ENCODE results near the gene NMRK1.

The NMRK1 gene

GRCh38 chr9:75087824-75088645 is at the start of gene NMRK1, which contains the start of gene OSTF1:
Gene NMRK1 (minus strand): TSS chr9:75088155. CDS start chr9:75083115, 5,040 bp downstream.
Gene OSTF1 (plus strand): TSS chr9:75088514. CDS start chr9:75088693, 179 bp downstream.
- no peaks in the 10 kb centered on the region for H3K9me3 ChIP-seq (ENCODE audit: control insufficient read depth, insufficient read depth, low read length)
- no peaks in the 10 kb centered on the region for H3K27me3 ChIP-seq (ENCODE audit: control insufficient read depth, insufficient read depth, low read length)
- DNase-seq (ENCODE audit: low read depth, low spot score) = peak; percentile 83
- peak within 1 kb of the TSS; percentile 71 for H3K4me3 ChIP-seq (ENCODE audit: low read length)
- WGBS (ENCODE audit: insufficient coverage, insufficient read length) = no CpG with 5 or more reads among the region's 93 CpGs
- H3K36me3 ChIP-seq (ENCODE audit: control insufficient read depth, insufficient read depth, low read length) = no peaks in the 10 kb centered on the region
- peaks cover 2% of the 10 kb centered on the region; the same call in 1 of the 2 replicates for H3K4me1 ChIP-seq (ENCODE audit: control insufficient read depth, insufficient read depth, low read length)
- no peak within 1 kb of the TSS for H3K27ac ChIP-seq (ENCODE audit: low read length)

- no peaks in the 10 kb centered on the region for H3K4me1 ChIP-seq (ENCODE audit: control insufficient read depth, insufficient read depth, low read length)
- H3K27me3 ChIP-seq (ENCODE audit: control insufficient read depth, insufficient read depth, low read length) = no peaks in the 10 kb centered on the region
- no peaks in the 10 kb centered on the region for H3K9me3 ChIP-seq (ENCODE audit: control insufficient read depth, insufficient read depth, low read length)
- DNase-seq (ENCODE audit: low read depth, low spot score) = no peak
- H3K36me3 ChIP-seq (ENCODE audit: control insufficient read depth, insufficient read depth, low read length) = no peaks in the 10 kb centered on the region
- no peak overlapping the region for H3K4me3 ChIP-seq (ENCODE audit: low read length)
- H3K27ac ChIP-seq (ENCODE audit: low read length) = no peak overlapping the region
- WGBS (ENCODE audit: insufficient coverage, insufficient read length) = no CpG with 5 or more reads among the region's 2 CpGs
Observed at GRCh38 chr9:75134495-75134894, 46.5 kb upstream of the NMRK1 start.

GRCh38 chr9:75133396-75133795 is 45.4 kb upstream of the NMRK1 start:
- Histone ChIP-seq H3K27me3 (ENCODE audit: control insufficient read depth, insufficient read depth, low read length) (no peaks in the 10 kb centered on the region), H3K4me3 (ENCODE audit: low read length) (no peak overlapping the region), H3K27ac (ENCODE audit: low read length) (no peak overlapping the region), H3K4me1 (ENCODE audit: control insufficient read depth, insufficient read depth, low read length) (no peaks in the 10 kb centered on the region), H3K9me3 (ENCODE audit: control insufficient read depth, insufficient read depth, low read length) (no peaks in the 10 kb centered on the region), H3K36me3 (ENCODE audit: control insufficient read depth, insufficient read depth, low read length) (no peaks in the 10 kb centered on the region)
- WGBS (ENCODE audit: insufficient coverage, insufficient read length) = no CpG with 5 or more reads among the region's 3 CpGs
- DNase-seq (ENCODE audit: low read depth, low spot score) = no peak

- Histone ChIP-seq H3K9me3 (ENCODE audit: control insufficient read depth, insufficient read depth, low read length) (no peaks in the 10 kb centered on the region), H3K27ac (ENCODE audit: low read length) (no peak overlapping the region), H3K4me1 (ENCODE audit: control insufficient read depth, insufficient read depth, low read length) (no peaks in the 10 kb centered on the region), H3K4me3 (ENCODE audit: low read length) (no peak overlapping the region), H3K36me3 (ENCODE audit: control insufficient read depth, insufficient read depth, low read length) (no peaks in the 10 kb centered on the region), H3K27me3 (ENCODE audit: control insufficient read depth, insufficient read depth, low read length) (no peaks in the 10 kb centered on the region)
- no CpG with 5 or more reads among the region's 4 CpGs for WGBS (ENCODE audit: insufficient coverage, insufficient read length)
- no peak for DNase-seq (ENCODE audit: low read depth, low spot score)
Observed at GRCh38 chr9:75132244-75132643, 44.3 kb upstream of the NMRK1 start.

GRCh38 chr9:75131700-75132099 is 43.7 kb upstream of the NMRK1 start:
- no CpG with 5 or more reads among the region's 3 CpGs for WGBS (ENCODE audit: insufficient coverage, insufficient read length)

GRCh38 chr9:75130621-75131230 is 42.8 kb upstream of the NMRK1 start:
- no peak for DNase-seq (ENCODE audit: low read depth, low spot score)
- no peak overlapping the region for H3K27ac ChIP-seq (ENCODE audit: low read length)
- no peaks in the 10 kb centered on the region for H3K4me1 ChIP-seq (ENCODE audit: control insufficient read depth, insufficient read depth, low read length)
- no CpG with 5 or more reads among the region's 5 CpGs for WGBS (ENCODE audit: insufficient coverage, insufficient read length)
- no peaks in the 10 kb centered on the region for H3K9me3 ChIP-seq (ENCODE audit: control insufficient read depth, insufficient read depth, low read length)
- H3K4me3 ChIP-seq (ENCODE audit: low read length) = no peak overlapping the region
- no peaks in the 10 kb centered on the region for H3K27me3 ChIP-seq (ENCODE audit: control insufficient read depth, insufficient read depth, low read length)
- H3K36me3 ChIP-seq (ENCODE audit: control insufficient read depth, insufficient read depth, low read length) = no peaks in the 10 kb centered on the region

More at GRCh38 chr9:75131700-75132099, 43.7 kb upstream of the NMRK1 start:
- Histone ChIP-seq H3K36me3 (ENCODE audit: control insufficient read depth, insufficient read depth, low read length) (no peaks in the 10 kb centered on the region), H3K27ac (ENCODE audit: low read length) (no peak overlapping the region), H3K9me3 (ENCODE audit: control insufficient read depth, insufficient read depth, low read length) (no peaks in the 10 kb centered on the region), H3K4me1 (ENCODE audit: control insufficient read depth, insufficient read depth, low read length) (no peaks in the 10 kb centered on the region), H3K4me3 (ENCODE audit: low read length) (no peak overlapping the region), H3K27me3 (ENCODE audit: control insufficient read depth, insufficient read depth, low read length) (no peaks in the 10 kb centered on the region)
- no peak for DNase-seq (ENCODE audit: low read depth, low spot score)

- Histone ChIP-seq H3K27me3 (ENCODE audit: control insufficient read depth, insufficient read depth, low read length) (no peaks in the 10 kb centered on the region), H3K4me1 (ENCODE audit: control insufficient read depth, insufficient read depth, low read length) (no peaks in the 10 kb centered on the region), H3K36me3 (ENCODE audit: control insufficient read depth, insufficient read depth, low read length) (no peaks in the 10 kb centered on the region), H3K27ac (ENCODE audit: low read length) (no peak overlapping the region), H3K9me3 (ENCODE audit: control insufficient read depth, insufficient read depth, low read length) (no peaks in the 10 kb centered on the region), H3K4me3 (ENCODE audit: low read length) (no peak overlapping the region)
- WGBS (ENCODE audit: insufficient coverage, insufficient read length) = no CpG with 5 or more reads among the region's 5 CpGs
- DNase-seq (ENCODE audit: low read depth, low spot score) = no peak
Observed at GRCh38 chr9:75130172-75130571, 42.2 kb upstream of the NMRK1 start.

GRCh38 chr9:75128535-75128934 is 40.6 kb upstream of the NMRK1 start:
- Histone ChIP-seq H3K27ac (ENCODE audit: low read length) (no peak overlapping the region), H3K27me3 (ENCODE audit: control insufficient read depth, insufficient read depth, low read length) (no peaks in the 10 kb centered on the region), H3K4me1 (ENCODE audit: control insufficient read depth, insufficient read depth, low read length) (no peaks in the 10 kb centered on the region), H3K4me3 (ENCODE audit: low read length) (no peak overlapping the region), H3K9me3 (ENCODE audit: control insufficient read depth, insufficient read depth, low read length) (no peaks in the 10 kb centered on the region), H3K36me3 (ENCODE audit: control insufficient read depth, insufficient read depth, low read length) (no peaks in the 10 kb centered on the region)
- DNase-seq (ENCODE audit: low read depth, low spot score) = no peak
- WGBS (ENCODE audit: insufficient coverage, insufficient read length) = no CpG with 5 or more reads among the region's 2 CpGs

- no peak overlapping the region for H3K4me3 ChIP-seq (ENCODE audit: low read length)
- H3K36me3 ChIP-seq (ENCODE audit: control insufficient read depth, insufficient read depth, low read length) = no peaks in the 10 kb centered on the region
- WGBS (ENCODE audit: insufficient coverage, insufficient read length) = no CpG with 5 or more reads among the region's 10 CpGs
- no peaks in the 10 kb centered on the region for H3K27me3 ChIP-seq (ENCODE audit: control insufficient read depth, insufficient read depth, low read length)
- no peak for DNase-seq (ENCODE audit: low read depth, low spot score)
- no peak overlapping the region for H3K27ac ChIP-seq (ENCODE audit: low read length)
- no peaks in the 10 kb centered on the region for H3K9me3 ChIP-seq (ENCODE audit: control insufficient read depth, insufficient read depth, low read length)
- no peaks in the 10 kb centered on the region for H3K4me1 ChIP-seq (ENCODE audit: control insufficient read depth, insufficient read depth, low read length)
Observed at GRCh38 chr9:75123696-75124095, 35.7 kb upstream of the NMRK1 start.

- no peaks in the 10 kb centered on the region for H3K27me3 ChIP-seq (ENCODE audit: control insufficient read depth, insufficient read depth, low read length)
- WGBS (ENCODE audit: insufficient coverage, insufficient read length) = no CpG with 5 or more reads among the region's 5 CpGs
- H3K27ac ChIP-seq (ENCODE audit: low read length) = no peak overlapping the region
- H3K36me3 ChIP-seq (ENCODE audit: control insufficient read depth, insufficient read depth, low read length) = no peaks in the 10 kb centered on the region
- no peak overlapping the region for H3K4me3 ChIP-seq (ENCODE audit: low read length)
- H3K4me1 ChIP-seq (ENCODE audit: control insufficient read depth, insufficient read depth, low read length) = no peaks in the 10 kb centered on the region
- DNase-seq (ENCODE audit: low read depth, low spot score) = no peak
- H3K9me3 ChIP-seq (ENCODE audit: control insufficient read depth, insufficient read depth, low read length) = no peaks in the 10 kb centered on the region
Observed at GRCh38 chr9:75121914-75122558, 34.1 kb upstream of the NMRK1 start.

Measured in iPS DF 6.9 (cell line).